Endometrium (tissue), 2 donors: ENCODE results near the gene FAM193A.
"Not testable (repeated sequence)": the region's sequence is repeated elsewhere in the genome, so short reads cannot be mapped to it uniquely, and the experiment has no call there.

ENCODE experiments used
- FAIRE-seq: peaks from 2 replicates; lab custom pipeline; 2012; peaks lifted over from hg19 to GRCh38; lab: Jason Lieb, UNC
- donor health status: control.
- donor health status: control.

The FAM193A gene

DNA sequence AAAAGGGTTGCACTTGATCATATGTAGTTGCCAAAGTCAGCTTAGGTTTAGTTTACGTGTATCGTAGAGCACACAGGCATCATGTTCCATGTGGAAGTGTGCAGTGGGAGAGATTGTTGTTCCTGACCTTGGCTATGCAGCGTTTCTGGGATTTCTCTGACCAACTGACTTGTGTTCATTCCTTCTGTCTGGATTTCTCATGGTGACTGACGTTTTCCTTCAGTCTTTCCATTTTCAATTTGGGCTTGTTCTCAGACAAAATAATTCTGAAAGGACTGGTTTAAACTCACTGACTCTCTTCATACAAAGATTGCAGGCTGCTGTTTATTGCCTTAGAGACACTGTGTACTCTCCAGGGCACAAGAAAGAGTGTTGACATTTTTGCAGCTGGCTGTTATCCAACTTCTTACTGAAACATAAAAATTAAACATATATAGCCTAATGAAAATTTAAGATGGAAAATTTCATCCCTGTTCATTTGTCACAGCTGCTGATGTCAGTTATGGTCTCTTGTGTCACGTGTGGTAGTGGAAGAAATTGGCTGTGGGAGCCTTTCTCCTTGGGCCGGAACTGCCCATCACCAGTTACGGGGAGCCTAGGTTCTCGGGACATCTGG lies 124.3 kb downstream of the FAM193A start:
- FAIRE-seq: no peak

DNA sequence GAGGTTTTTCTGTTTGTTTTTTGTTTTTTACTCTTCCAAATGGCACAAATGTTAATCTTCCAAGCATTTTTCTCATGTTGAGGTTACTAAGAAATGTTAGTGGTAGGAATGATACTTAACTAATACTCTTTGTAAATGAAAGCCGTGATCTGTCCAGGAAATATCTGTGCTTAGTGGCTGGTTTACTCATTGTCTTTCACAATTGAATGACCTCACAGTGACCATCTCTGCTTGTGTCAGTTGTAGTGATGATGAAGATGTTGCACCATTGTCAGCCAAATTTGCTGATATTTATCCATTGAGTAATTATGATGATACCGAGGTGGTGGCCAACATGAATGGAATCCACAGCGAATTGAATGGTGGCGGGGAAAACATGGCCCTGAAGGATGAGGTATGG lies 126.2 kb downstream of the FAM193A start:
- FAIRE-seq: no peak

DNA sequence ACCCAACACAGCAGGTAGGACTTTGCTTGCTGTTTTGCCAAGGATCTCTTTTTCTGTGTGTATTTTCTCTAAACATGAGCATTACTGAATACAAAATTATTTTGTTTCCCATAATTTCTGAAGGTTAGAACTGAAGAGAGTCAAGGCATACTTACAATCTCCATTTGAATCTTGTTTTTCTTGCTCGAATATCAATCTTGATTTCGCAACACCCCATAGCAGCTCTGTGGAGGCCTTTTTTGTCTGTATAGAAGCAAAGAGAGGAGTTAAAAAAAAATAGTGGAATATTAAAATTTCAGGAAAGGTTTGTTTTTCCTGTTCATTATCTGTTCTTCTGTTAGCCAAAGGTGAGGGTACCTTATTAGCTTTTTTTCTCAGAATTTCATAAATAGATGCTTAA lies 126.8 kb downstream of the FAM193A start:
- FAIRE-seq: no peak

- FAIRE-seq: no peak
Observed at GRCh38 chr4:2666722-2667247, 130.3 kb downstream of the FAM193A start.

GRCh38 chr4:2667428-2667827 lies 131.0 kb downstream of the FAM193A start:
- peak; percentile 39 for FAIRE-seq

DNA sequence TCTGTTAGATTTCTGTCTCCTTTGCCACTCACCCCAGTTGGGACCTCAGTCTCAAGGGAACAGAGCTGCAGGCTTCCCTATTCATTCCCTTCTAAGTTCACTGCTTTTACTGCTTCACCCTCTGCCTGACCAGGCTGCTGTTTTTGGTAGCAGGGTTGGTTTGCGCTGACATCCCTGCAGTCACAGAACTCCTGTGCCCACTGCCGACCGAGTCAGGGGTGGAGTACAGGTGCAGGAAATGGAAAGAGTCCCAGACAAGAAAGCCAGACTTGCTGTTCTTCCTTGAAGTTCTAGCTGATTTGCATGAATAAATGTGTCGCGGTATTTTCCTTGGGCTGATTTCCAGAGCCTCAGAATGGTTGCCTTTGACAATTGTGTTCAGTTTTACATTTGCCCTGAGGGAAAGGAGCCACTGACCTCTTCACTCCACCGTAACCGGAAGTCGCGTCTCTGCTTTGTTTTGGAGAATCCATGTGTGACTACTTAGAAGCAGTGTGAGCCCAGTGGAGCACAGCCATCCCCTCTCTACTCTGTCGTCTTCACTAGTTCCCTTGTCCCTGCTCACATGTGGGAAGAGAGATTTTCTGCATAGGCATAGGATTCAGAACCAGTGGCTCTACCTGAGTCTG lies 134.9 kb downstream of the FAM193A start:
- FAIRE-seq: no peak

GRCh38 chr4:2672082-2672481 lies 135.6 kb downstream of the FAM193A start:
- no peak for FAIRE-seq

GRCh38 chr4:2672700-2673099 lies 136.3 kb downstream of the FAM193A start:
- FAIRE-seq: no peak

- no peak for FAIRE-seq
Observed at GRCh38 chr4:2673157-2673556, 136.7 kb downstream of the FAM193A start.

DNA sequence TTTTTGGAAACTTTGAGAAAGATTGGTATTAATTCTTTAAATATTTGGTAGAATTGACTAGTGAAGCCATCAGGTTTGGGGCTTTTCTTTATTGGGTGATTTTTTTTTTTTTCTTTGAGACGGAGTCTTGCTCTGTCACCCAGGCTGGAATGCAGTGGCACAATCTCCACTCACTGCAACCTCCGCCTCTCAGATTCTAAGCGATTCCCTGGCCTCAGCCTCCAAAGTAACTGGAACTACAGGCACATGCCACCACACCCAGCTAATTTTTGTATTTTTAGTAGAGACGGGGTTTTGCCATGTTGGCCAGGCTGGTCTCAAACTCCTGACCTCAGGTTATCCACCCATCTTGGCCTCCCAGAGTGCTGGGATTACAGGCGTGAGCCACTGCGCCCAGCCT lies 143.3 kb downstream of the FAM193A start:
- not testable (repeated sequence) for FAIRE-seq

DNA sequence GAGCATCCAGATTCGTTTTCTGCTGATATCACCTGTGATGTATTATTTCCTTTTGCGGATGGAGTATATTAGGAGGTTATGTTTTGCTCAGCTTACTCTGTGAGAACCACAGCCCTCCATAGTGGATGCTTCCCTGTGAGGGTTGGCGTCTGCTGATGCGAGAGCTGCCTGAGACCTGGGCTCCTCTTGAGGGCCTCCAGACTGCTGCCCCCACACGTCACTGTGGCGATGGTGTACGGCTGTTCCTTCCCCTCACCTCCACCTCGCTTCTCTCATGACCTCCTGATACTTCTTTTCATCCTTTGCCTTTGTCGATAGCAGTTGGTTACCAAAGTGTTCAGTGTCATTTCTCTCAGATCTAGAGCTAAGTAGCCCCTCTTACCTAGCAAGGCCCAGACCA lies 148.0 kb downstream of the FAM193A start:
- FAIRE-seq: no peak

GRCh38 chr4:2685541-2685940 lies 149.1 kb downstream of the FAM193A start:
- FAIRE-seq: no peak

DNA sequence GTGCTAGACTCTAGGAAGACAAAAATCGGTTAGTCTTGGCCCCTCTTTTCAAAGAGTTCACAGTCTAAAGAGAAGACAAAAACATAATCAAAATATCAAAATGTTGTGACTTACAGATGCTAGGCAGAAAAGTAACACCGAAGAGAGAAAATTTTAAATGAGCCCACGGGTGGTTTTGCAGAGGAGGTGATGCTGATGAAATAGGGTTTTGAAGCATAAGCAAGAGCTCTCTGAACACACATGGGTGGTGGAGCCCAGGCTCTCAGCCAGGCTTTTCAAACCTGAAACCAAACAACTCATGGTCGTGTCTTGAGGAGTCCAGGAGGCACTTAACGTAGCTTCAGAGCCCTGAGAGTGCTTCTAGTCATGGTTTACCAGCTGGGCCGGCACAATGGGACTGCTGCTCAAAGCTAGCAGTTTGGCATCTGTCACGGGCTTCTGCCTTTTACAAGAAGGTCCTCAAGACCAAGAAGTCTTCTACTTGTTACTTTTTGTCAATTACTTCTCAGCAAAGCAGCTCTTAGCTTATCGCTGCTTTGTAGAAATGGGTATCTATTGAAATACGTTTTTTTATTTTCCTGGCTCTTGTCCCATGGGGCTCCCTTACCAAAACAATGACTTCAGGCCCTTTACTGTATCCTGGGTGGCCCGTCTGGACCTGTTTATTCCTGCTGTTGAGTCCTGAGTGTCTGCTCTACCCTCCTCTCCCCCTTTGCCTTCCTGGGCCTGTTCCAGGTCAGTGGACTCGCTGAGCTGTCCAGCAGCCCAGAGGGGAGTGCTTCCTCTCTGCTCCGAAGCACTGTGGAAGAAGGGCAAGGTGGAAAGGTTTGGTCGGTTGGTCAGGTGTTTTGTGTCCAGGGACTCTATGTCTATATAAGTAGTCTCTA lies 150.2 kb downstream of the FAM193A start:
- no peak for FAIRE-seq

GRCh38 chr4:2688281-2688680 lies 151.8 kb downstream of the FAM193A start:
- no peak for FAIRE-seq

- no peak for FAIRE-seq
Observed at GRCh38 chr4:2688697-2689096, 152.2 kb downstream of the FAM193A start.

DNA sequence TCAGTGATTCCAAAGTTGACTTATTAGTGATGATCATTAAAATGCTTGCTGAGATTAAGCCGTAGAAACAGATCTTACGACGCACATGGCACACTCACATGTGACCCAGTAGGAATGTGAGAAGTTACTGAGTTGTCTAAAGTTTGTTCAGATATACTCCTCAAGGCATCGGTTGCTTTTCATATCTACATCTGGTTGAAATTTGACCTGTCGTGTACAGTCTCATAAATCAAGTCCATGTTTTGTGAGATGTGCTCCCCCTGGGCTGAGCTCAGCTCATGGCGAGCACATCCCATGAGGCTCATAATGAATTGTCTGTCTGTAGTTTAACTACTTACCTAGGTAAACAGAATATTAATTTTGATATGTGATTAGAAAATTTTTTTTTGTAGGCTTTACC lies 152.7 kb downstream of the FAM193A start:
- no peak for FAIRE-seq

- FAIRE-seq: no peak
Observed at GRCh38 chr4:2689825-2690700, 153.6 kb downstream of the FAM193A start.

- no peak for FAIRE-seq
Observed at GRCh38 chr4:2691313-2691712, 154.9 kb downstream of the FAM193A start.

GRCh38 chr4:2691952-2692435 lies 155.5 kb downstream of the FAM193A start:
- no peak for FAIRE-seq

GRCh38 chr4:2694691-2695090 lies 158.2 kb downstream of the FAM193A start:
- no peak for FAIRE-seq

DNA sequence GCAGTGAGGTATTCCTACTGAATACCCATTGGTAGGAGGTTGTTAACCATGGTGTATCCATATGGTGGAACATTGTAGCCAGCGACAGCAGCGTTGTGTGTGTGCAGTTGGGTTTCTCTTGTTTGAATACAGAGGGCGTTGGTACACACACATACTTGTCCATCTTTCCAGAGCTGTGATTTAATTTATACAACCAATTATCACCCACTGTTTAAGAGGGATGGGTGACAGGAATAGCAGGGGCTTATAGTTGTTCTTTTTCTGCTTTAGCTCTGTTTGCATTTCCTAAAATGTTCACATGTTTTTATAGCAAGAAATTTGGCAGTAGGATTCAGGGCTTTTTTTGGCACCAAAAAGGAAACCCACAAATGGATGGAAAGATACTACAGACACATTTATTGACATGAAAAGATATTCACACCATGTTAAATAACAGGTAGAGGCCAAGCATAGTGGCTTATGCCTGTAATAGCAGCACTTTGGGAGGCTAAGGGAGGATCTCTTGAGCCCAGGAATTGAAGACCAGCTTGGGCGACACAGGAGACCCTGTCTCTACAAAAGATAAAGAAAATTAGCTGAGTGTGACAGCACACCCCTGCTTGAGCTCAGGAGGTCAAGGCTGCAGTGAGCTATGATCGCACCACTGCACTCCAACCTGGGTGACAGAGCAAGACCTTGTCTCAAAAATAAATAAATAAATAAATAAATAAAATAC lies 159.1 kb downstream of the FAM193A start:
- no peak for FAIRE-seq
